T47D (cell line): ENCODE results near the gene DOCK8.
A peak's percentile ranks its signal among the peaks of the same experiment; 100 is the strongest.

ENCODE experiments used
- DNase-seq, 2 experiments: peaks; one replicate each; pipeline versions ENCODE4 v3.0.0 to v3.0.0-alpha.2; 2011 to 2012; ENCODE audit warnings: low read depth in 1 of 2, low spot score in 1 of 2
- JUND ChIP-seq: IDR thresholded peaks from 2 replicates; pipeline ENCODE4 v1.6.1; 2012; ENCODE audit warnings: low read depth
- in situ Hi-C: cut with HindIII; loops from 2 replicates; pipeline ENCODE4 v1.10.0; 2016; ENCODE audit warnings: low sequenced_read_pairs, low pct_unique_long_range_greater_than_20kb

Gene DOCK8

DNA sequence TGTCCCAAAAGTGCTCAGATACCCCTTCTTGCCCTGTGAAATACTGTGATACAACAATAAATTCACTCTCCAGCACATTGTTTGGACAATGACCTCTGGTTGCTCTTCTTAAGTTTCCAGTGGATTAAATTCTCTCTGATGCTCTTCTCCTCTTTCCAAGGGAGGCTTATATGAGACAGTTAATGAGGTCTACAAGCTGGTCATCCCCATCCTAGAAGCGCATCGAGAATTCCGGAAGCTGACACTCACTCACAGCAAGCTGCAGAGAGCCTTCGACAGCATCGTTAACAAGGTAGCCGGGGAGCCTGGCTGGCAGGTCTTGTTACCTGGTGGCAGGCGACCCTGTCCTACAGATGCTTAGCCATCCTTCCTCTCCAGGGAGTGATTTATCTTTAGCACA is 226.5 kb downstream of the DOCK8 start:
- TF ChIP-seq JUND, result no peak
- no peak for DNase-seq
- in situ Hi-C loops, result no loop called here

DNA sequence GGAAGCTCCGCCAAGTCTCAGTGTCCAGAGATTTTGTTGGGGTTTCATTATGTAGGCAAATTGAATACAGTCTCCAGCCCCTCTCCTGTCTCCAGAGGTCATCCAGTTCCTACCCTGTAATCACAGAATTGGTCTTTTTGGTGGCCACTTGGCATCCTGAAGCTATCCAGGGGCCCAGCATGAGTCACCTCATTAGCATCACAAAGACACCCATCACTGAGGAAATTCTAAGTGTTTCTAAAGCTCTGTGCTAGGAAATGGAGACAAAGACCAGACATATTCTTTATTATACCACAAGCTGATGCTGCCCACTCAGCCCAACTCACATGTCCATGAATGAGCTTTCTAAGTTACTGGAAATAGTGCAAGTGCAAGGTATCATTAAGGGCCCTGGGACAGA is 229.9 kb downstream of the DOCK8 start:
- in situ Hi-C loops, result no loop called here
- DNase-seq, result no peak
- no peak for TF ChIP-seq JUND

DNA sequence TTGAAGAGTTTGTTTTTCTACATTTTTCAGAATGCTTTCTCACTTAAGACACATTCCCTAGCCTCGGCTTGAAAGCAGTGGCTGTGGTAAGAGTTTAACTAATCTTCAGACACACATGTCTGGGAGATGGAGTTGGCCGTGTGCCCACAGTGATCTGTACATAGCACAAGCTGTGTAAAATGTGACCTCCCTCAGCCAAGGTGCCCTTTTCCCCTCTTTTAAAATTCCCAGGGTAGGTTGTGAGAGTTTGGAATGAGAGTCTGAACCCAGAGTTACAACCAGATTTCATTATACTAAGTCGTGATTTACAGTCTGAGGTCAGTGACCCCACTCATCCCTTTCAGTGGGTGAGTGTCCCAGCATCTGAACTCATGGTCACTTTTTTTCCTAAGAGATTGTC is 230.4 kb downstream of the DOCK8 start:
- no peak for TF ChIP-seq JUND
- DNase-seq, result no peak
- in situ Hi-C loops, result no loop called here

DNA sequence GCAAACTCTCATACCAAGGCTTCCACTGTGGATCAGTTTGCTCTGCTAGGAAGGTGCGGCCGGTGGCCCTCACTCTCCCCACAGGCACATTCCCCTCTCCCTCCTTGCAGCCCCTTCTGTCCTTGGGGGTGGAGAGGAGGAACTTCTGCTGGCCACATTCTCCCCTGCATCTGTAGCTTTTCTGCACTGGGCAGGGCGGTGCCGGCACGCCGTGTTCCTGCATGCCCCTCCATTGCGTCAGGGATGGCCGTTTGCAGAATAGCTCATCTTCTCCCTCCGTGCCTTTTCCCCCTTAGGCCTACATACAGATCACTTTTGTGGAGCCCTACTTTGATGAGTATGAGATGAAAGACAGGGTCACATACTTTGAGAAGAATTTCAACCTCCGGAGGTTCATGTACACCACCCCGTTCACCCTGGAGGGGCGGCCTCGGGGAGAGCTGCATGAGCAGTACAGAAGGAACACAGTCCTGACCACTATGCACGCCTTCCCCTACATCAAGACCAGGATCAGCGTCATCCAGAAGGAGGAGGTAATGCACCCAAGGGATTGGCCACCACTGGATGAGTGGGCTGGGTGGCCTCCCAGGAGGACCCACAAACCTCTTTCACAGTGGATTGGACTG is 231.5 kb downstream of the DOCK8 start:
- DNase-seq, result no peak
- in situ Hi-C loops, result no loop called here

DNA sequence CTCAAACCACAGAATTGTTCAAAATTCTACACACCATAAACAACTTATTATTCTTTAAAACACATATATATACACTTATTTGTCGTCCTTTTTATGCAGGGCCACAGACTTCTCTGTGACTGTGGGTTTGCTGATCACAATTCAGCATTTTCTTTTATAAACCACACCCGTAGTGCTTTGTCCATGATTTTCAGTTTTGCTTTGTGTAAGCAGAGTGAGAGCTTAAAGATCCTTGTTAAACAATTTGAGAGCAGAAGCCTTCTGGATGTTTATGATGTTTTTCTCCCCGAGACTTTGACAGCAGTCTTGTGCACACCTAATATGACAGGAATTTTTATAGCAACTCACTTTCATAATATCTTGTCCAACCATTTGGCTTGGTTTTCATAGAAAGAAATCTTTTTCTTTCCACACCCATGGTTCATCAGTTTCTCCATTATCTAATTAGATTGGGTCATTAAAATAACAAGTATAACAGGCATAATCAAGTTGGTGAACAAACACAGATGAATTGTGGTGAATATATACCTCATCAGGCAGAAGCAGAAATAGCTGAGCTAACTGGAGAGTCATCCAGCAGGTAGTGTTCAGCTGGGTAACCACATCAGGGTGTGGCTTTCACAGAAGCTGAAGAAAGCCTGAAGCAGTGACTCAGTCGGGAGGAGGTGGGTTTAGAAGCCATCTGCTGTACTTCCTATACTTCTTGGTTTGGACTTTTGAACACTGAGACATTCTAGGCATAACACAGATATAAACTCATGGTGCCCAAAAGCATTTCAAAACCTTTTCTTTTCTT is 232.8 kb downstream of the DOCK8 start:
- DNase-seq, result no peak
- no peak for TF ChIP-seq JUND
- in situ Hi-C loops, result no loop called here

More for the DNA sequence above, 231.5 kb downstream of the DOCK8 start:
- TF ChIP-seq JUND, result no peak

DNA sequence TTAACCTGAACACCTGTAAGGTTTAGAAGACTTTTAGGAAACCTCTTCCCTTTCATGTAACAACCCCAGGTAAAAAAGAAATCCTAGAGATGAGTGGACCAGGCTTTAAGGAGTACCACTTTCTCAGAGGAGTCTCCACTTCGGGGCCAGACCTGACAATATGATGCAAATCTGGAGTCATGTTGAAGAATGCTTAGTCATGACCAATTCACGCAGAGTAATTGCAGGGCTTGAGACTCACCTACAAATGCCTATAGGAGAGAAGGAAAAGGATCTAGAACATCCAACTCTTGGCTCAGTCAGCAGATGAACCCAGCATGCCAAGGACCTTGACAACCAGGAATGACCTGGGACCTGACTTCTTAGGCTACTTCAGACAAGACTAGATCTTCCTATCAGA is 235.4 kb downstream of the DOCK8 start:
- in situ Hi-C loops, result no loop called here
- no peak for DNase-seq
- TF ChIP-seq JUND, result no peak

DNA sequence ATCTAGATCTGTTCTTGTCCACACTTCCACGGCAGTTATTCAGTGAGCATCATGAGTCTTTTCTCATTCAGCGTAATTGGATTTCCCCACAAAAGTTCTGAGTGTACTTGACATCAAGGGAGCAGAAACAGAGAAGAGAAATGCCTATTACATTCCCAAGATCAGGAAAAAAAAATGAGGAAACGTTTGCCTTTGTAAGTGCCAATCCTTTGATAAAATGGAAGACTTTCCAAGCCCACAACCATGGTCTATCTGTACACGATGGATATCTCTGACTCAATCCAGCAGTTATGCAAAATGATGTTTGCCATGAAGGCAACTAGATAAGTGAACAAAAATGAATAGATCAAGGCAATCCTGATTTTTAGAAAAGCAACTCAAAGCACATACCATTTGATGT is 235.9 kb downstream of the DOCK8 start:
- in situ Hi-C loops, result no loop called here
- TF ChIP-seq JUND, result no peak
- DNase-seq, result no peak

DNA sequence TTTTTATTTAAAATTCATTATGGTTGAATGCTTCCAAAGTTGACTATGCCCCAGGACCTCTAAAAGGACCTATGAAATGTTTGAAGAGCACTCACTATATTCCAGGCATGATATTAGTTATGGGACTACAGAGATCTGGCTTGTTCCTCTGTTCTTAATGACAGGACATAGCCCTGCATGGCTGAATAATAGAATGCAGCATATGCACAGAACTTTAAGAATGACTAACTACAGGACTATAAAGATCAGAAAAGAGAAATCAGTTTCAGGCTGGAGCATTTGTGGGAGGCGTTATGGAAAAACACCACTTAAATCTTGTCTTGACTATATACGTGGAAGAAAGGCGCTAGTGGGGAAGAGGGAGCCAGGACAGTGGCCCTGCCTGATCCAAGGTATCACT is 239.2 kb downstream of the DOCK8 start:
- DNase-seq, result no peak
- in situ Hi-C loops, result no loop called here
- no peak for TF ChIP-seq JUND

DNA sequence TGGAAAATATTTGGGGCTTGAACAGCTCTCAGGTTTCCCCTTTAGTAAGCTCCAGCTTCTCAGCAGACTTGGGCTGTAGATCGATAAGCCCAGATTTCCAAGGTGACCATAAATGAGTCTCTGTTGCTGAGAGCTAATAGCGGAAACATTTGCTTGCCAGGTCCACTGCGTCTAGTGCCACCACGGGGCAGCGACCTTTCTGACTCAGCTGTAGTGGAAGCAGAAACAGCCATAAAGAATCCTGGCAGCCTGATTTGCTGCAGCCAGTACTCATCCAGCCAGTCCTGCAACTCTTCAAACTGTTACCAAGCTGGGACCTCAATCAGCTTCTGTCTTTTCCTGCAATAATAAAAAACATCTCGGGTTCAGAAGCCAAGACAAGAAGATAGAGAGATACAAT is 241.7 kb downstream of the DOCK8 start:
- in situ Hi-C loops, result no loop called here
- peak in 1 of 2 experiments; percentile 36 for DNase-seq
- TF ChIP-seq JUND, result no peak

DNA sequence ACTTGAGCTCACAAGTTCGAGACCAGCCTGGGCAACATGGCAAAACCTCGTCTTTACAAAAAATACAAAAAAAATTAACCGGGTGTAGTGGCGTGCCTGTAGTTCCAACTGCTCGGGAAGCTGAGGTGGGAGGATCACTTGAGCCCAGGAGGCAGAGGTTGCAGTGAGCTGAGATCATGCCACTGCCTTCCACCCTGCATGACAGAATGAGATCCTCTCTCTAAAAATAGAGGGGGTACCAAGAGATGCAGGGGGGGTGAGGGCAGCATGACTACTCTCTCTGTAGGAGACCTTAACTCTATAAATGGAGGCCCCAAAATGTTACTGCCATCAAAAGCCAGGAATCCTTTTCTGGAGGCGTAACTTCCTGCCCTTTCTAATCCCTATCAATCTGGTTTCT is 243.9 kb downstream of the DOCK8 start:
- TF ChIP-seq JUND, result no peak
- no peak for DNase-seq
- in situ Hi-C loops, result no loop called here

DNA sequence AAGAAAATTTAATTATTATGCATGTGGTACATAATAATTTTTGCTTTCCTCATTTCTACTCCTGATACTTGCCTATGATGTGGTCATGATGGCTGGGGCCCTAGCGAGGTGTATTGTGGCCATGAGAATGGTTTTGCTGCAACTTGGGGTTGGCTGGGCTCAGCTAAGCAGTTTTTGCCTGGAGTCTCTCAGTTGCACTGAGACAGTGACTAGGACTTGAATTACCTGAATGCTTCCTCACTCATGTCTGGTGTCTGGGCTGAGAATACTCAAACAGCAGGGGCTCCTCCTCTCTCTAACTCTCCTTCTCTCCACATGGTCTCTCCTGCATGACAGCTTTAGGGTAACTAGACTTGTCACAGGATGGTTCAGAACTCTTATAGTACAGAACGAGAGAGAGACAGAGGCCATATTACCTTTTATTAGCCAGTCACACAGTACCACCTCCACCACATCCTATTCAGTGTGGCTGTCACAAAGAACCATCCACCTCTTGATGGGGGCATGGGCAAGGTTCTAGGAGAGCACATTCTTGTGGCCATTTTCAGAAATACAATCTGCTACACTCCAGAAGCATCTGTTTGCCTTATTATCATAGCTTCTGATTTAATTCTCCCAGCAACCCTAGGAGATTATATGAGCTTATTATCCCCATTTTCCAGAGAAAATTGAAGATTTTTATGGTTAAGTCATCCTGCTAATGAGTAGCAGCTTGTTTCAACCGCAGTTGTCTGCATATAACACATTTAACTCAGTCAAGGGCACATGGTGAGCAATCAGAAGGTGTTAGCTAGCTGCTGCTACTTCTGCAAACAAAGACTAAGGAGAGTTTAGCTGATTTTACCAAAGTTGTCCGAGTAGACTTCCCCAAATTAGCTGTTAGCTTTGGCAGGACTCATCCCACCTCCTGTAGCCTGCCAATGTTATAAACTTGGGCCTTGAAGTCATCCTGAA is 245.1 kb downstream of the DOCK8 start:
- in situ Hi-C loops, result no loop called here
- no peak for TF ChIP-seq JUND
- no peak for DNase-seq

DNA sequence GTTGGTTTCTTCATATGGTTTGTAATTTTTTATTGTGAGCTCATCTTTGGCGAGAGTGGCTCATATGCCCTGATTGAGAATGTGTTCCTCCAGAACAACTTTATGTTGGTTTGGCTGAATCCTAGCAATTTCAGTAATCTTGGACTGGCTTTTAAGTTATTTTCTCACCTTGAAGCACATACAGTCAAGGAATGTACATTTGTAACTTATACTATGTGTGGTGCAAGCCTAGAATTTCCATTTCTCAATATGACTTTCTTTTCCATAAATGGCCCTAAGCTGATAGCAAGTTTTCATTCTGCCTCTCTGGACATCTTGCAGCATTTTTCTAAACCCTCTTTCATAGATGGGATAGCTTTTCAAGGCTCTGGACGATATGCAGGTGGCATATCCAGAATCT is 247.5 kb downstream of the DOCK8 start:
- in situ Hi-C loops, result no loop called here

DNA sequence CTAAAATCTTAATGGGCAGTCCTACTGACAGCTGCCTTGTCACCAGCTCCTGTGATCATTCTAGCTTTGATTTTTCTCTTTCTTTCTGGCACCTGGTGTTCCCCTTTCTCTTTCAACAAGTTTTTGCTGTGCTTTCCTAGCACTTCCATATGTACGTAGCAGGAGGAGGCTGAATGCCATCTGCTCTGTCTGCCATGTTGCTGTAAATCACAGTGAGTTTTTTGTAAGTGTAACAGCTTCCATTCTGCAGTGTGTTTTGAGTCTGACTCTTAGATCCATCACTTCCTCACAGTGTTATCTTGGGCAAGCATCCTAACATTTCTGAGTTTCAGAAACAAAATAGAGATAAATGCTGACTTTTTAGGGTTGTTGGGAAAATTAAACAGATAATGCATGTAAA is 247.9 kb downstream of the DOCK8 start:
- TF ChIP-seq JUND, result no peak
- in situ Hi-C loops, result no loop called here
- DNase-seq, result no peak

More for the DNA sequence above, 247.5 kb downstream of the DOCK8 start:
- no peak for TF ChIP-seq JUND
- no peak for DNase-seq
